Measurements from ENCODE around the gene SEMA3F. TPM values are rescaled to one million over a fixed set of nuclear protein-coding genes. Genes with fewer than 3 reads are reported as not detected.

Gene SEMA3F
- total and polyA plus RNA-seq, 8 donors: 1.4 to 8.8 (median 4.9) TPM

- H3K9me3 ChIP-seq: no peaks in the 10 kb centered on the region
- H3K4me3 ChIP-seq: no peak overlapping the region
- ATAC-seq (no peak), DNase-seq (peak in 1 of 6 donors; percentile 55), FAIRE-seq (no peak)
- peaks cover 0 to 5% (median 0%) of the 10 kb centered on the region in 3 donors for H3K4me1 ChIP-seq
- WGBS, 2 donors: 74 to 77% methylated on average over 7 of the region's 7 CpGs
- no peaks in the 10 kb centered on the region for H3K27me3 ChIP-seq
- intact Hi-C loops (cut with DNase I): no loop called here
- H3K27ac ChIP-seq: no peak overlapping the region
- no peak for TF ChIP-seq CTCF (IDR thresholded peaks at IDR 0.05)
- H3K36me3 ChIP-seq: no peaks in the 10 kb centered on the region
Measured at GRCh38 chr3:50164984-50165909, 10.1 kb downstream of the SEMA3F start.

- WGBS, 2 donors: 78% methylated on average over 15 of the region's 15 CpGs
- H3K27ac ChIP-seq: no peak overlapping the region
- FAIRE-seq: no peak
Measured at GRCh38 chr3:50165910-50166538, 10.9 kb downstream of the SEMA3F start.

GRCh38 chr3:50166620-50167019, 11.5 kb downstream of the SEMA3F start:
- 71 to 76% methylated on average over 6 of the region's 6 CpGs for WGBS, 2 donors
- no peak for DNase-seq
- intact Hi-C loops (cut with DNase I): no loop called here
- TF ChIP-seq CTCF (IDR thresholded peaks at IDR 0.05): no peak
- Histone ChIP-seq H3K4me1 (peaks cover 5 to 14% (median 6%) of the 10 kb centered on the region in 3 donors), H3K36me3 (no peaks in the 10 kb centered on the region), H3K9me3 (no peaks in the 10 kb centered on the region), H3K27me3 (no peaks in the 10 kb centered on the region), H3K4me3 (no peak overlapping the region), H3K27ac (no peak overlapping the region)
- no peak for ATAC-seq
- no peak for FAIRE-seq

More at GRCh38 chr3:50165910-50166538, 10.9 kb downstream of the SEMA3F start:
- no peaks in the 10 kb centered on the region for H3K9me3 ChIP-seq
- no peak for TF ChIP-seq CTCF (IDR thresholded peaks at IDR 0.05)
- no peak overlapping the region for H3K4me3 ChIP-seq
- peak in 1 of 6 donors; percentile 30 for DNase-seq
- peaks cover 0 to 8% (median under 1%) of the 10 kb centered on the region in 3 donors for H3K4me1 ChIP-seq
- no peaks in the 10 kb centered on the region for H3K27me3 ChIP-seq
- intact Hi-C loops (cut with DNase I): no loop called here
- H3K36me3 ChIP-seq: no peaks in the 10 kb centered on the region
- ATAC-seq: no peak

GRCh38 chr3:50167069-50167840, 12.1 kb downstream of the SEMA3F start:
- FAIRE-seq (no peak), DNase-seq (peak in 1 of 6 donors; percentile 41), ATAC-seq (no peak)
- Histone ChIP-seq H3K36me3 (no peaks in the 10 kb centered on the region), H3K27ac (no peak overlapping the region), H3K4me1 (peaks cover 9 to 20% (median 10%) of the 10 kb centered on the region in 3 donors), H3K27me3 (no peaks in the 10 kb centered on the region), H3K4me3 (no peak overlapping the region), H3K9me3 (no peaks in the 10 kb centered on the region)
- no peak for TF ChIP-seq CTCF (IDR thresholded peaks at IDR 0.05)
- intact Hi-C loops (cut with DNase I): no loop called here
- 71 to 81% methylated on average over 16 of the region's 16 CpGs for WGBS, 2 donors
